Breast epithelium (tissue), 4 donors: ENCODE data around the gene CLIP4. TPM values are rescaled to one million over a fixed set of nuclear protein-coding genes. Genes with fewer than 3 reads are reported as not detected.
"Not testable (repeated sequence)": the region's sequence is repeated elsewhere in the genome, so short reads cannot be mapped to it uniquely, and the experiment has no call there.

Source experiments
- DNase-seq, 2 donors: peaks; one replicate each; pipeline ENCODE4 v3.0.0-alpha.2; 2019; ENCODE audit warnings: low spot score in 2 of 2
- H3K27ac ChIP-seq, 2 donors: fragments of 200-600 bp; sonication (generic) in 1 of 2; one replicate each; pipeline ENCODE4 v1.5.1; 2016 to 2019; ENCODE audit warnings: mild to moderate bottlenecking in 1 of 2
- H3K27me3 ChIP-seq, 2 donors: fragments of 200-600 bp; sonication (generic) in 1 of 2; one replicate each; pipeline versions ENCODE4 v1.5.1 to v1.6.0; 2017 to 2019; ENCODE audit warnings: control low read depth in 1 of 2, mild to moderate bottlenecking in 1 of 2
- H3K36me3 ChIP-seq: fragments of 200-600 bp; one replicate; pipeline ENCODE4 v1.5.1; 2019
- H3K4me1 ChIP-seq, 2 donors: fragments of 200-600 bp; sonication (generic); one replicate each; pipeline ENCODE4 v1.5.1; 2016 to 2019; ENCODE audit warnings: control low read depth in 1 of 2
- H3K4me3 ChIP-seq, 3 donors: fragments of 200-600 bp; sonication (generic); 1 replicate in 2 of 3; 2 replicates in 1 of 3; pipeline ENCODE4 v1.5.1; 2016 to 2019; ENCODE audit warnings: mild to moderate bottlenecking in 3 of 3, moderate library complexity in 2 of 3
- H3K9me3 ChIP-seq, 2 donors: fragments of 200-600 bp; sonication (generic) in 1 of 2; one replicate each; pipeline ENCODE4 v1.5.1; 2016 to 2019; ENCODE audit warnings: control low read depth in 1 of 2
- CTCF ChIP-seq, 3 donors: fragments of 450-650 bp; IDR thresholded peaks; one replicate each; pipeline ENCODE4 v1.5.1; 2016 to 2017; ENCODE audit warnings: antibody characterized with exemption in 3 of 3, mild to moderate bottlenecking in 3 of 3, moderate library complexity in 3 of 3
- POLR2A ChIP-seq: fragments of 450-650 bp; IDR thresholded peaks from one replicate; pipeline ENCODE4 v1.6.1; 2016; ENCODE audit warnings: antibody characterized with exemption, mild to moderate bottlenecking, moderate library complexity
- POLR2AphosphoS5 ChIP-seq, 3 donors: sonication (generic); formaldehyde crosslinking; IDR thresholded peaks; one replicate each; pipeline ENCODE4 v1.6.1; 2017; ENCODE audit warnings: antibody characterized with exemption in 3 of 3
- intact Hi-C: fragments of 100-400 bp; cut with DNase I; formaldehyde crosslinking; loops from one replicate; pipeline ENCODE4 v1.15.1; 2023; ENCODE audit warnings: low total_unique reads
- total RNA-seq, 3 donors: library from RNA; depleted of rRNA; stranded (reverse); fragments of >200 nt; gene quantifications; one replicate each; pipeline ENCODE4 v1.1.0, GENCODE V29; 2016

Gene CLIP4
- total RNA-seq, 3 donors from 2014 or later, result 67.2 to 146 (median 76.8) TPM

GRCh38 chr2:29082804-29083495 lies 32.3 kb upstream of the CLIP4 start:
- no peak for TF ChIP-seq POLR2AphosphoS5 (IDR thresholded peaks at IDR 0.05)
- no peak for TF ChIP-seq CTCF (IDR thresholded peaks at IDR 0.05)
- TF ChIP-seq POLR2A, result no peak
- no peak overlapping the region for H3K4me3 ChIP-seq
- no peaks in the 10 kb centered on the region for H3K36me3 ChIP-seq
- H3K27ac ChIP-seq, result no peak overlapping the region
- peaks cover 17 to 23% of the 10 kb centered on the region in 2 donors for H3K9me3 ChIP-seq
- no peak for DNase-seq
- H3K27me3 ChIP-seq, result no peaks in the 10 kb centered on the region
- no peaks in the 10 kb centered on the region for H3K4me1 ChIP-seq
- intact Hi-C loops, result no loop called here

- no peaks in the 10 kb centered on the region for H3K27me3 ChIP-seq
- DNase-seq, result no peak
- TF ChIP-seq CTCF (IDR thresholded peaks at IDR 0.05) (no peak), POLR2AphosphoS5 (IDR thresholded peaks at IDR 0.05) (no peak), POLR2A (no peak)
- H3K9me3 ChIP-seq, result peaks cover 12 to 13% of the 10 kb centered on the region in 2 donors
- H3K4me1 ChIP-seq, result no peaks in the 10 kb centered on the region
- intact Hi-C loops, result no loop called here
- H3K27ac ChIP-seq, result no peak overlapping the region
- H3K36me3 ChIP-seq, result no peaks in the 10 kb centered on the region
- no peak overlapping the region for H3K4me3 ChIP-seq
These were observed 30.7 kb upstream of the CLIP4 start for GRCh38 chr2:29084554-29084953.

GRCh38 chr2:29090311-29090710 lies 24.9 kb upstream of the CLIP4 start:
- H3K27ac ChIP-seq, H3K9me3 ChIP-seq, H3K27me3 ChIP-seq, H3K4me1 ChIP-seq, H3K4me3 ChIP-seq, intact Hi-C loops, H3K36me3 ChIP-seq, DNase-seq: not testable (repeated sequence)

GRCh38 chr2:29096969-29097368 lies 18.2 kb upstream of the CLIP4 start:
- Histone ChIP-seq H3K36me3 (no peaks in the 10 kb centered on the region), H3K4me3 (no peak overlapping the region), H3K9me3 (no peaks in the 10 kb centered on the region), H3K4me1 (no peaks in the 10 kb centered on the region), H3K27me3 (no peaks in the 10 kb centered on the region), H3K27ac (peak overlapping the region; percentile 60 to 69)
- TF ChIP-seq POLR2AphosphoS5 (IDR thresholded peaks at IDR 0.05) (no peak), POLR2A (no peak), CTCF (IDR thresholded peaks at IDR 0.05) (no peak)
- DNase-seq, result no peak
- intact Hi-C loops, result no loop called here

GRCh38 chr2:29097569-29097968 lies 17.6 kb upstream of the CLIP4 start:
- Histone ChIP-seq H3K4me3 (no peak overlapping the region), H3K36me3 (no peaks in the 10 kb centered on the region), H3K27ac (peak overlapping the region; percentile 60 to 69), H3K27me3 (no peaks in the 10 kb centered on the region), H3K4me1 (no peaks in the 10 kb centered on the region), H3K9me3 (no peaks in the 10 kb centered on the region)
- DNase-seq, result peak in 1 of 2 donors; percentile 52
- intact Hi-C loops, result no loop called here
- TF ChIP-seq POLR2AphosphoS5 (IDR thresholded peaks at IDR 0.05), result no peak
- TF ChIP-seq CTCF (IDR thresholded peaks at IDR 0.05), result no peak
- TF ChIP-seq POLR2A, result no peak
